K562 (cell line): ENCODE measurements around the gene BLZF1. TPM values are rescaled to one million over a fixed set of nuclear protein-coding genes. Genes with fewer than 3 reads are reported as not detected.

Source experiments
- MCM3 ChIP-seq: fragments of 450-650 bp; IDR thresholded peaks from 2 replicates; pipeline ENCODE4 v1.6.1; 2016
- PYGO2 ChIP-seq: fragments of 450-650 bp; IDR thresholded peaks from 2 replicates; pipeline ENCODE4 v1.6.1; 2016; ENCODE audit warnings: mild to moderate bottlenecking, missing genetic modification characterization, moderate library complexity, missing compliant biosample characterization
- ZNF561 ChIP-seq: fragments of 450-650 bp; formaldehyde crosslinking; conservative IDR thresholded peaks from 2 replicates; pipeline ENCODE4 v1.4.0; 2020; ENCODE audit warnings: mild to moderate bottlenecking, moderate library complexity
- ZNF785 ChIP-seq: fragments of 250-450 bp; sonication (Bioruptor Pico); IDR thresholded peaks from 2 replicates; pipeline ENCODE4 v1.4.0; 2020; ENCODE audit warnings: mild to moderate bottlenecking
- polyA plus RNA-seq, 8 experiments: library from polyadenylated mRNA; depleted of rRNA in 4 of 8; stranded (reverse) in 5 of 8; unstranded in 3 of 8; fragments of >200 nt; fragmentation: Nextera tagmentation in 2 of 8; fragmentation: Illumina TruSeq in 1 of 8; extraction: Ambion mirVana in 2 of 8; extraction: Trizol in 1 of 8; gene quantifications; 2 replicates each; pipeline versions ENCODE4 v1.2.1 to v1.2.3, GENCODE V29; 2011 to 2014; ENCODE audit warnings: inconsistent platforms in 1 of 8, missing spikeins in 1 of 8
- total RNA-seq, 7 experiments: library from RNA; depleted of rRNA in 6 of 7; stranded (reverse); fragments of >200 nt in 6 of 7; fragmentation: Illumina TruSeq in 2 of 7; extraction: Trizol in 2 of 7; gene quantifications; 2 replicates each; pipeline versions ENCODE4 v1.2.1 to v1.2.3, GENCODE V29; 2011 to 2021; ENCODE audit warnings: low replicate concordance in 1 of 7
- TF ChIP-seq, protein P1 (sequence below), 2 experiments: fragments of 450-650 bp; formaldehyde crosslinking in 1 of 2; IDR thresholded peaks; 2 replicates each; pipeline versions ENCODE4 v1.4.0 to v1.6.1; 2014 to 2020; ENCODE audit warnings: mild to moderate bottlenecking in 2 of 2, borderline replicate concordance in 1 of 2, low read depth in 1 of 2

Gene BLZF1
- total and polyA plus RNA-seq, 9 of the 15 experiments (the other 6 are each of a cell fraction or from before 2014, with no cell fraction given) = 20.5 to 32.8 (median 25.3) TPM

DNA sequence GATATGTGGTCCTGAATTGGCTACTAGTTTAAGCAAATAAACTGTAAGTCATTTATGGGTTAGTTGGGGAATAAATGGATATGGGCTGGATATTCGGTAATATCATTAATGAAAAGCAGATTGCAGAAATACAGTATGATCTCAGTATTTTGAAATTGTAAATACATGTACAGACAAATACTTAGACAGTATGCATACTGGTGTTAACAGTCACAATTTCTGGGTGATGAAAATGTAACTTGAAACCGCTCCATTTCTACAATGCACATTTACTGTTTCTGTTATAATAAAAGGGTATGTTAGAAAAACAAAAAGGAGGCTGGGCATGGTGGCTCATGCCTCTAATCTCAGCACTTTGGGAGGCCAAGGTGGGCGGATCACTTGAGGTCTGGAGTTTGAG lies 28.0 kb downstream of the BLZF1 start (continued):
- TF ChIP-seq, protein P1, sequence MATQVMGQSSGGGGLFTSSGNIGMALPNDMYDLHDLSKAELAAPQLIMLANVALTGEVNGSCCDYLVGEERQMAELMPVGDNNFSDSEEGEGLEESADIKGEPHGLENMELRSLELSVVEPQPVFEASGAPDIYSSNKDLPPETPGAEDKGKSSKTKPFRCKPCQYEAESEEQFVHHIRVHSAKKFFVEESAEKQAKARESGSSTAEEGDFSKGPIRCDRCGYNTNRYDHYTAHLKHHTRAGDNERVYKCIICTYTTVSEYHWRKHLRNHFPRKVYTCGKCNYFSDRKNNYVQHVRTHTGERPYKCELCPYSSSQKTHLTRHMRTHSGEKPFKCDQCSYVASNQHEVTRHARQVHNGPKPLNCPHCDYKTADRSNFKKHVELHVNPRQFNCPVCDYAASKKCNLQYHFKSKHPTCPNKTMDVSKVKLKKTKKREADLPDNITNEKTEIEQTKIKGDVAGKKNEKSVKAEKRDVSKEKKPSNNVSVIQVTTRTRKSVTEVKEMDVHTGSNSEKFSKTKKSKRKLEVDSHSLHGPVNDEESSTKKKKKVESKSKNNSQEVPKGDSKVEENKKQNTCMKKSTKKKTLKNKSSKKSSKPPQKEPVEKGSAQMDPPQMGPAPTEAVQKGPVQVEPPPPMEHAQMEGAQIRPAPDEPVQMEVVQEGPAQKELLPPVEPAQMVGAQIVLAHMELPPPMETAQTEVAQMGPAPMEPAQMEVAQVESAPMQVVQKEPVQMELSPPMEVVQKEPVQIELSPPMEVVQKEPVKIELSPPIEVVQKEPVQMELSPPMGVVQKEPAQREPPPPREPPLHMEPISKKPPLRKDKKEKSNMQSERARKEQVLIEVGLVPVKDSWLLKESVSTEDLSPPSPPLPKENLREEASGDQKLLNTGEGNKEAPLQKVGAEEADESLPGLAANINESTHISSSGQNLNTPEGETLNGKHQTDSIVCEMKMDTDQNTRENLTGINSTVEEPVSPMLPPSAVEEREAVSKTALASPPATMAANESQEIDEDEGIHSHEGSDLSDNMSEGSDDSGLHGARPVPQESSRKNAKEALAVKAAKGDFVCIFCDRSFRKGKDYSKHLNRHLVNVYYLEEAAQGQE (IDR thresholded peaks at IDR 0.05; ENCODE audit: borderline replicate concordance) = no peak
- TF ChIP-seq, protein P1 (CRISPR knock-in tag; IDR thresholded peaks at IDR 0.05; ENCODE audit: low read depth) = no peak
- no peak for TF ChIP-seq ZNF785 (CRISPR knock-in tag)
- TF ChIP-seq PYGO2 = no peak
- no peak for TF ChIP-seq MCM3
- TF ChIP-seq ZNF561 = no peak
